Superior temporal gyrus (tissue), 1 donor: Measurements from ENCODE around the gene ZAR1.
A peak's percentile ranks its signal among the peaks of the same experiment; 100 is the strongest.

Experiments
- DNase-seq: peaks from one replicate; pipeline ENCODE4 v3.0.0-alpha.2; 2016; ENCODE audit errors: extremely low spot score

The ZAR1 gene

DNA sequence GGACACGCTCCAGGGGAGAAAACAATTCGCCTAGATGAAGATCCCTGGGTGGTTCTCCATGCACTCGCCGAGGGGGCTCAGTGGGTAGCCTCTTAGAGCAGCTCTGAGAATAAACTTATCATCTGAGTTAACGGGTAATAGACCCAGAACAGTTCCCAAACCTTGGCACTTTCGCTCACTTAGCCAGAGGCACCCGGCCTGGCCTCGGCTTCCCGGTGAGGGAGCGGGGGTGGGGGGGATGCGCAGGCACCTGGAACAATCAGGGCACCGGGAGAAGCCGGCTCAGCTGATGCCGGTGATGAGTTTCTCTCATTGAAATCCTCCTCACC is 405 bp upstream of the ZAR1 start:
- DNase-seq: no peak

DNA sequence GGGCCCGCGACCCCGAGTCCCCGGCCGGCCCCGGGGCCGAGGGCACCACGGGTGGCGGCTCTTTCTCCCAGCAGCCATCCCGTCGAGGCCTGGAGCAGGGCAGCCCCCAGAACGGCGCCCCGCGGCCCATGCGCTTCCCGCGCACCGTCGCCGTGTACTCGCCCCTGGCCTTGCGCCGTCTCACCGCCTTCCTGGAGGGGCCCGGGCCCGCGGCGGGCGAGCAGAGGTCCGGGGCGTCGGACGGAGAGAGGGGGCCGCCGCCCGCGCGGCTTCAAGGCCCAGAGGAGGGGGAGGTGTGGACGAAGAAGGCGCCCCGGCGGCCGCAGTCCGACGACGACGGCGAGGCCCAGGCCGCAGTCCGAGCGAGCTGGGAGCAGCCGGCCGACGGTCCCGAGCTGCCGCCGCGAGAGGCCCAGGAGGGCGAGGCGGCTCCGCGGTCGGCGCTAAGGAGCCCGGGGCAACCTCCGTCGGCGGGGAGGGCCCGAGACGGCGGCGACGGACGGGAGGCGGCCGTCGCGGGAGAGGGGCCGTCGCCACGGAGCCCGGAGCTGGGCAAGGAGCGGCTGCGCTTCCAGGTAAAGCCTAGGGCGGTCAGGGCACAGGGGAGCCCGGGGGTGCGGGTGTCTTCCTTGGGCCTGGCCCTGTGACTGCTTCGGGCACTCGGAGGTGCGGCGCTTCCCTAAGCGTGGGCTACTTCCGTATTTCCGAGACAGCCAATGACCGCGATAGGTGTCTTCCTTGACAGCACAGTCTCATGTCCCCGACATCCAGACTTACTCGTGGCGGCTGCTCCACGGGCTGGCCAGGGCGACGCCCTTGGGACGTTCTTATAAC is 845 bp downstream of the ZAR1 start:
- DNase-seq: no peak

DNA sequence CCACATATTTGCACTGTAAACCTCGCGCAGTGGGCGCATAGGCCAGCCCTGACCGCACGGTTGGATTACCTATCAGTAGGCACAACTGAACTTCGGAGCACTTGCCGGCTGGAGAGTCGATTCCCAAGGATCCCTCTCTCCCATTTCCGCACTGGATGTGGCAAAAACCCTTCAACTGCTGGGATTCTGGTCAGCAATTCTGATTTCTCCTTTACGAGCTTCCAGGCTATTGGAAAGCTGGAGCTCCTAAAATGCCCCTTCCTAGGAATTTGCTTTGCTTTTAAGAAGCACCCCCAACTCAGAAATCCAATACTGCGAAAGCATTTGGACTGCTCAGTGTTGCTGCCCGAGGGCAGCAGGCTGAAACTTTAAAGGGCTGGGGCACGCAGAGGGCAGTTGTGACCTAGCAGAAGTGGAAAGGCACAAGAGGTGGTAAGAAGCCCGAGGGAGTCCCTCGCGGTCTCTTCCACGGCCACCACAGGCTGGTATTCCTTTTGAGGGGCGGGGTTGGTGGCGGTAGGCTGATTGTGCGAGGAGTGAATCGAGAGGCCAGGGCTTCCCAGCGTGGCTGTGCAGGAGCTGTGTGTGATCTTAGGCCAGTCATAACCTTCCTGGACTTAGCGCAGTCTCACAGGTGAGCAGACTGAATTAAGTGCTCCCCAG is 1.6 kb downstream of the ZAR1 start:
- no peak for DNase-seq

DNA sequence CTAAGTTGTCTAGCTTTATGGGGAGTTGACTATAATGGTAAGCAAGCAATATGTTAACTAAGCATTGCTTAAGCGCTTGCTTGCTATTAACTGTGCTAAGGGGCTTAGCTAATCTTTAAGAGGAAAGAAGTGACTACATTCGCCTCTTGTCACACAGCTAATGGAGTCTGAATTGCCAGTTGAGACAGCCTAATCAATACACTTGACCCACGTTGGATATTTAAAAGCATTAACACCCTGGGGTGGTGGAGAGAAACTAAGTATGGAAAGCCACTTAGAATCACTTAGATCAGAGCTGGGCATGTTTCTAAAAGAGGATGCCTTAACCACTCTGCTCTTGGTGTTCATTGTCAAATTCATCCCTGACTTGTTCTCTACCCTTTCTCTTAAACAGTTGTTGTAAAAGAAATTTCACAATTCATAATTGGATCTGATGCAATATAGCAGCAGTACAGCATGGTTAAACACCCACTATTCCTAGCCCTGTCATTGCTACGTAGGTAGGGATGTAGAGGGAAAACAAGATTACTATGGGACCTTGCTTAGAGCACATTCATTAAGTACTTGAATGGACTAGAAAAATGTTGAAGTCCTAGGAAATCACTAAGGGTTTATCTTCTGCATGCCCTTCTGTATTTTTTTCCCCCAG is 3.5 kb downstream of the ZAR1 start:
- no peak for DNase-seq

DNA sequence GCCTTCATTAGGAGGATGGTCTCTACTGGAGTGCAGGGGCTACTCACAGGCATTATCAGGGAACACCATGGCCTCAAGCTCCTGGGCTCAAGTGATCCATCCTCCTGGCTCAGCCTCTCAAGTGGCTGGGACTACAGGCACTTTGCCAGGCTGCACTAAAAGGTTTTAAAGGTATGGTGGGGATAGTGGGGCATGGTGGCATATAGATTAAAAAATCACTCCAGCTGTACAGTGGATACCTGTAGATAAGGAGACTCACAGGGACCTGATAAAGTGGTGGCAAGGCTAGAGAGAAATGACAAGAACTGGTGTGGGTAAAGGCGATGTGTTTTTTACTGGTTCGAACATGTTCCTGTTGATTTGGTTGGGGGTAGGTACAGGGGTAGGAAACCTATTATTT is 5.9 kb downstream of the ZAR1 start:
- no peak for DNase-seq

GRCh38 chr4:48498895-48499294 is 8.8 kb downstream of the ZAR1 start:
- no peak for DNase-seq

- DNase-seq: no peak
Measured at GRCh38 chr4:48499551-48500066, 9.6 kb downstream of the ZAR1 start.

DNA sequence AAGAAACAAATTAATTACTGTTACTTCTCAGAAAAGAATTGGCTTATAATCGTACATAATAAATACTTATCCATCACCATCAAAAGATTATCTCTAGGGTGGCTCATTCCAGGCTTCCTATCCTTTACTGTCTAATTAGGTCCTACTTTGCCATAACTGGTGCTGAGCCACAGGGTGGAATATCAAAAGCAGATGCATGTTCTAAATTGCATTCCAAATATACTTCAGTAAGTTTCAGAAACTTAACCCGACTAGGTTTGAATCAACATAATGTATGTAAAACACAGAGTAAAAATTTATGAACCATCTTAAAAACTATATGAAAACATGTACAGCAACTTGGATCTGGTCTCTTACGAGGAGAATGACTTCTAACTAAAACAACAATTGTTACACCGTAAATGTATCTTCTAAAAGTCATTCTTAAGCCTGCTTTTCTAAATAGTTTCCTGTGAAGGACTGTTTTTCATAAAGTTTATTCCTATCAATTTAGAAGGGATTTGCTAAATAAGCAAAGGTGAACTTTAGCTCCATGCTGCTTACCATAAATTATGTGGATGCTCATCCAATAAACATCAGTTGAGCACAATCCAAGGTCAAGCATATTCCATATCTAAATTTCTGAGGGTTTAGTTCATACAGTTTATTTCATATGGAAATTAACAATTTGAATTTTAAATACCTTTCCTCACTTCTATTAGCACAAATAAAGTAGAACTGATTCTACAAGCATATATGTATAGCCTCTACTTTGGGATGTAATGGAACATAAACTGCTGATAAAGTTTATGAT is 13.4 kb downstream of the ZAR1 start:
- DNase-seq: no peak

GRCh38 chr4:48504026-48504330 is 13.9 kb downstream of the ZAR1 start:
- DNase-seq: no peak

- no peak for DNase-seq
Measured at GRCh38 chr4:48504352-48504751, 14.3 kb downstream of the ZAR1 start.

DNA sequence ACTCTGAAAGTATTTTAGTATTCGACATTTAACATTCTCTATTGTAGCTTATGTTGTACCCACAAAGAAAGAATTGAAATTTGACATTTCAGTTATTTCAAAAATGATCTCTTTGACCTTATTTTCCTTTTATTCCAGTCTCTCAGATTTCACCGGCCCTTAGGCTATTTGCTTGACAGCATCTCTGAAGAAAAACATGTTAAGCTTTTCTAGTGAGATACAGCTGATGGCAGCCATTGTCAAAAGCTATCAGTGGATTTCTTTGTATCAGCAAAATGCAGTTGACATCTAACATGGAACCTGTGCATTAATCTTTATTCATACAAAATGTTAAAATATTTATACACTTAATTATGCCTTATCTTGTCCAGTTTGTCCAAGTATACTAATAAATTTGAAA is 16.7 kb downstream of the ZAR1 start:
- DNase-seq: no peak

DNA sequence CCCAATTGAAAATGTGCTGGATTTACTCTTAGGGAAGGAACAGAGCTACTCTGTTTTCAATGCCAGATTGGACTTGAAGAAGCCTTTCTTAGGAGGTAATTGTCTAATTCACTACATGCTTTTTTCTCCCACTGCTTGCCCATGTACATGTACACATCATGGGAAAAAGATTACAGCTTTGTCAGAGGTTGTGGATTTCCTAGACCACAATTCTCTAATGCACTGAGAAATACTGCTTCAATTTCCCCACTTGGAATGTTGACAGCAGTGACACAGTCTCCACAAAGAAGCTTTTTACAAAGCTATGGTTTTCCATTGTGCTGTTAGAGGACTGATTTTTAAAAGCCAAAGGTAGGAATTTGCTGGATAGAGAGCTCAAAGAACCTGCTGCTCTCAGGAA is 19.5 kb downstream of the ZAR1 start:
- DNase-seq: peak; percentile 75

- no peak for DNase-seq
Measured at GRCh38 chr4:48518143-48518542, 28.1 kb downstream of the ZAR1 start.

DNA sequence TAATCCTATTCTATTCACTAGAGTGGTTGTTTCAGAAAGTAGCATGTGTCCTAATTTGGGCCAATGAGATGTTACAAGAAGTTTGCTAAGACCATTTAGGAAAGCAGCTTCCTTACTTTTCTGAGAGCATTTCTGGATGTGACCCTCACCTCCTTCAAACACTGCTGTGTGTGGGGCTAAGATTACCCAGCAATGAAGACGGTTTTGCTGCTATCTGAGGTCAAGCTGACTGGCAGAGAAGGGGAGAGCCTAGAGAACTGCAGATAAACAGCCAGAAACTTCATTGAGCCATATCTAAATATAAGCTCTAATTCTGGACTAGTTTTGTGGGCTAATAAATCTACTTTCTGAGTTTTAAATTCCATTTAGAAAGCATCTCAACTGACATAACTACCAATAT is 36.4 kb downstream of the ZAR1 start:
- no peak for DNase-seq

- no peak for DNase-seq
Measured at GRCh38 chr4:48538358-48538757, 48.3 kb downstream of the ZAR1 start.

DNA sequence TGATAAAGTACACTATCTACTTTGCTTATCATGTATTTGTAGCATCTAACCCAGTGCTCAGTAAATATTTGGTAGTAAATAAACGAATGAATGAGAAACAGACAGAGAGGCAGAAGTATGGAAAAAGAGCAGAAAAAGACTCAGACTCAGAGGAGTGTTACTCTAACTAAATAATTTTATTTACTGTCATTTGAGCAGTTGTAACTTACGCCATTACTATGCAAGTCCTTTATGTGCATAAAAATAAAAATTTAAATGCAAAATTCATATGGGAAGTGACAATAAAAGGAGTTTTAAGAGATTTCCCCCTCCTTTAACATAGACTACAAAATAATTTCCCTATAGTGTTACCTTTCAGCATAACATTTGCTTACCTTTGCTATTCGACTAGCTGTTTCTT is 49.5 kb downstream of the ZAR1 start:
- no peak for DNase-seq

GRCh38 chr4:48542888-48543287 is 52.8 kb downstream of the ZAR1 start:
- DNase-seq: no peak

DNA sequence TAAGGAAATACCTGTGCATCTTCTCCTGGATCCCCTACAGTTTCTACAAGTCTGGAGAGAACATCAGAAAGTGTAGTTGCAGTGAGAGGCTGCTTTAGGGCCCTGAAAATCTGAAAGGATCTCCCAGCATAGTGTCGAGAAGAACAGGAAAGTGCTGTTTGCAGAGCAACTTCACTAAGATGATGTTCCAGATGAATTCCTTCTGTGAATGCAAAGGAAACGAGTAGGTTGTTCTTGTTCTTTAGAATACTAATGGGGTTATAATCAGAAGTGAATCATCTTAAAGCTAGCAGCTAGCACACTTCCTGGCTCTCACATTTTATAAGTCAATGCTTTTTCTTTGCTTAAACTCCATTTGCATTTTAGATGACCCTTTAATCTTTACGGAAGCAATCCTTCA is 53.7 kb downstream of the ZAR1 start:
- no peak for DNase-seq
